Colon (tissue), 2 donors: ENCODE results near the gene HSPG2.
A peak's percentile ranks its signal among the peaks of the same experiment; 100 is the strongest.
"Not testable (repeated sequence)": the region's sequence is repeated elsewhere in the genome, so short reads cannot be mapped to it uniquely, and the experiment has no call there.

ENCODE experiments used
- FAIRE-seq: peaks from 2 replicates; lab custom pipeline; 2012; peaks lifted over from hg19 to GRCh38; lab: Jason Lieb, UNC
- donor health status: control.
- donor health status: control.

Gene HSPG2

GRCh38 chr1:21932127-21932526, 5.0 kb downstream of the HSPG2 start:
- no peak for FAIRE-seq

GRCh38 chr1:21931171-21932093, 5.7 kb downstream of the HSPG2 start:
- no peak for FAIRE-seq

- no peak for FAIRE-seq
These were observed 6.4 kb downstream of the HSPG2 start for GRCh38 chr1:21930629-21931170.

GRCh38 chr1:21930080-21930571, 7.0 kb downstream of the HSPG2 start:
- no peak for FAIRE-seq

GRCh38 chr1:21927533-21928237, 9.4 kb downstream of the HSPG2 start:
- FAIRE-seq, result peak; percentile 28

GRCh38 chr1:21926814-21927532, 10.1 kb downstream of the HSPG2 start:
- FAIRE-seq, result no peak

DNA sequence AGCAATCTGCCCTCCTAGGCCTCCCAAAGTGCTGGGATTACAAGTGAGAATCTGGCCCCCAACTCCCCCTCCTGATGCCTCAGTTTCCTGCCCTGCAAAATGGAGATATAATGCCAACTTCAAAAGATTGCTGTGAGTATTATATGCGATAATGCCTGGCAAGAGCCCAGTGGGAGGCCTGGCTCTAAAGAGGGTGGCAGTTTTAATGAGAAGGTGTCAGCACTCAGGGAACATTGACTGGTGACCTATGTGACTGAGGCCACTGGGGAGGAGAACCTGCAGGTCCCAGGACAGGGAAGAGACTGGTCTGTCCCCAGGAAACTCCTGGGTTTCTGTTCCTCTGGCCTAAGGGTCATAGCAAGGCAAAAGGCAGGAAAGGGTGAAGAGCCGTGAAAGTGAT, 11.0 kb downstream of the HSPG2 start:
- FAIRE-seq, result no peak

DNA sequence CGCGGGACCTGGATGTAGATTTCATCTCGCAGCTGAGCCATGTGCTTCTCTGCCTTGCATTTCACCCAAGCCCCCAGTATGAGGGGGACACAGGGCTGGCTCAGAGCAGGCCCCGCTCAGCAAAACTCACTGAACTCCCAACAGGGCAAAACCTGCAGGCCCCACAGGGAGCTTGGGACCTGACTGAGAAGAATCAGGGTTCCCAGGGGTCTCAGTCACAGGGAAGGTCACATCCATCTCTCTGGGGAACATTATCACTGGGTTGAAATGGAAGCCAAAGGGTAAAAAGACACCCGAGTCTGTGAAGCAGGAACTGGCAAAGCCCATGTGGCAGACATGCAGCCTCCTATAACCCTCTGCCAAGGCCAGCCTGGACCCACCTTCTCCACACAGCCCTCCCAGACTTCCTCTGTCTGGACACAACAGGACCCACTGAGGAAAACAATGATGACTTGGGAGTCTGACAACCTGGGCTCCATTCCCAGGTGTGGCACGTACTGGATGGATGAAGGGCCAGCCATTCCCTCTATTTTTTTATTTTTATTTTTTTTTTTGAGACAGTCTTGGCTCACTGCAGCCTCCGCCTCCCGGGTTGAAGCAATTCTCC, 11.7 kb downstream of the HSPG2 start:
- FAIRE-seq, result no peak

- no peak for FAIRE-seq
These were observed 12.6 kb downstream of the HSPG2 start for GRCh38 chr1:21924503-21925005.

DNA sequence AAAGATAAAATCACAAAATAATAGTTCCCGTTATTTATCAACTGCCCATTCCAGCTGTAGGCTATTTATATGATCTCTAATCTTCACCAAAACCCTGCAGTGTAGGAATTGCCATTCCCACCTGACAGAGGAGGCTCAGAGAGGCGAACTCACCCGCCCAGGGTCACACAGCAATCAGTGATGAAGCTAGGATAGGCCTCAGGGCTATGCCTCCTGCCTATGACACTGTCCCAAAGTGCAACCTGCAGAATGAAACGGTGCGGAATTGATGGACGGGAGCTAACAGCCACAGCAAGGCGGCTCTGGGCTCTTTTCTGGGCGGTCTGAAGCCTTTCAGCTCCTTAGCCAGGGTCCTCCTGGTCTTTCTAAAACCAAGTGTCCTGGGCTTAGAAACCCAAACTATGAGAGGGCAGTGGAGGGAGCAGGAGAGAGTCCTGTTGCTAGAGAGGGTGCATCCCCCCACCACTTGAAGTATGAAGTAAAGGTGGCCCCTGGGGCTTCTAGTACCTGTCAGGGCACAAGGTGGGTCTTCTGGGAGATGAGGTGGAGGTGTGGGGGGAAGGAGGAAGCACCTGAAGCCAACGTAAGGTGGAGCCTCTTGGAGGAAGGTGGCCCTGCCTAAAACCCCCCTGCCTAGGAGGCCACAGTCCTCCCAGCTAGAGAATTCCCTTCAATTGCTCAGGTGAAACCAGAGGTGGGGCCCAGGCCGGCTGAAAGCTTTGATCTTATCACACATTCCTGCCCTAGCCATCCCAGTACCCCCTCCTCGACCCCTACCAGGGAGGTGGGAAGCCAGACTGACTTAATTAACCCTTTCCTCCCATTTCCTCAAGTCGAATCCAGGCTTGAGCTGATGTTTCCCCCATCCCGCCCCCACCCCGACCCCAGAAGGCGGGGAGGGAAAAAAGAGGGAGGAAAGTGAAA, 14.8 kb downstream of the HSPG2 start:
- no peak for FAIRE-seq

GRCh38 chr1:21921100-21921875, 15.8 kb downstream of the HSPG2 start:
- no peak for FAIRE-seq

GRCh38 chr1:21919520-21919919, 17.6 kb downstream of the HSPG2 start:
- no peak for FAIRE-seq

- FAIRE-seq, result not testable (repeated sequence)
These were observed 19.9 kb downstream of the HSPG2 start for GRCh38 chr1:21917239-21917631.

DNA sequence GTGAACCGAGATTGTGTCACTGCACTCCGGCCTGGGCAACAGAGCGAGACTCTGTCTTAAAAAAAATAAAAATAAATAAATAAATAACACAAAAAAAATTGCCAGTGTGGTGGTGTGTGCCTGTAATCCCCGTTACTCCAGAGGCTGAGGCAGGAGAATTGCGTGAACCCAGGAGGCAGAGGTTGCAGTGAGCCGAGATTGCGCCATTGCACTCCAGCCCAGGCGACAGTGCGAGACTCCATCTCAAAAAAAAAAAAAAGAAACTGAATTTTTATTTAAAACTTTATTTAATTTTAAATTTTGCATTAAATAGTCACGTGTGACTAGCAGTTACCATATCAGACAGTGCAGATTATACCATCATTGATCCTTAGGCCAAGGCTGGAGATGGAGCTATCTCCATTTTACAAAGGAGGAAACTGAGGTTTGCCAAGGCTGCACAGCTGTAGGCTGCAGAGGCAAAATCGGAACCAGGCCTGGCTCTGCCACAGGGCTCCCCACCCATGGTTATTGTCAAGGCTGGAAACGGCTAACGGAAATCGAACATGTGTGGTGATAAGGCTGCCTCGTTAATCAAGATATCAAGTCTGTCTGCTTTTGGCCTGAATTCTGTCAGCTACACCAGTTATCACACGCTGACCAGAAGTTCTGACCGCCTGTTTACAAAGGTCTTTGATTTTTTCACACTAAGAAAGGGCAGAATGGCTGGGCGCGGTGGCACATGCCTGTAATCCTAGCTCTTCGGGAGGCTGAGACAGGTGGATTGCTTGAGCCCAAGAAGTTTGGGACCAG, 20.5 kb downstream of the HSPG2 start:
- FAIRE-seq, result no peak

- no peak for FAIRE-seq
These were observed 22.1 kb downstream of the HSPG2 start for GRCh38 chr1:21914880-21915640.

DNA sequence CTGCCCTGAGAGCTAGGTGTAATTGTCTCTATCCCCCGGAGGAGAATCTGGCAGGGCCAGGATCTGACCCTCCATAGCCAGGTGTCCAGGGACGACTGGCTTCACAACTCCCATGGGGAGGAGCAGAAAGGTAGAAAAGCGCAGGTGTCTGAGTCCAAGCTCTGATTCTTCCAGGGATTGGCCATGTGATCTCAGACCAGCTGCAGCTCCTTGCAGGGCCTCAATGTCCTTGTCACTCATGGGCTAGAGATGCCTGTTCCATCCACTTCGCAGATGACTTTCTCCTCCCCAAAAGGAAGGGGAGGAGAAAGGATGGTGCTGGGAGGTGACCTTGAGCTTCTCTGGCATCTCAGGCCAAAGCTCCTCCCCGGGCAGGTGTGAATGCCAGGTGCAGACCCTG, 22.7 kb downstream of the HSPG2 start:
- FAIRE-seq, result no peak

DNA sequence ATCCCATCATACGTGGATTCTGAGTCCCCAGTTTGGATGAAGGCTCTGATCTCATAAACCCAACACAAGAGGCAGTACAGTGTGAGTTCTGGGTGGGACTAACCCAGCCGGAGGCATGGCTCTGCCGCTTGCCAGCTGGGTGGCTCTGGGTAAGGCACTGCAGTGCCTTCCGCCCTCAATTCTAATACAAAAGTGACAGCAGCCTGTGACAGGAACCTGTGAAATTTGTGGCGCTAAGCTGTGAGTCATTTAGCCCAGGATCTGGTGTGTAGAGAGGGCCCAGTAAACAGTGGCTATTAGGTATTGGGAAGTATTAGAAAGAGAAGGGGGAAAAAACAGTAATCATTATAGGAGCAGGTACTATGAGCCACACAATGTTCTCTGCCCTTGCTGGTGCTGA, 23.3 kb downstream of the HSPG2 start:
- FAIRE-seq, result no peak

DNA sequence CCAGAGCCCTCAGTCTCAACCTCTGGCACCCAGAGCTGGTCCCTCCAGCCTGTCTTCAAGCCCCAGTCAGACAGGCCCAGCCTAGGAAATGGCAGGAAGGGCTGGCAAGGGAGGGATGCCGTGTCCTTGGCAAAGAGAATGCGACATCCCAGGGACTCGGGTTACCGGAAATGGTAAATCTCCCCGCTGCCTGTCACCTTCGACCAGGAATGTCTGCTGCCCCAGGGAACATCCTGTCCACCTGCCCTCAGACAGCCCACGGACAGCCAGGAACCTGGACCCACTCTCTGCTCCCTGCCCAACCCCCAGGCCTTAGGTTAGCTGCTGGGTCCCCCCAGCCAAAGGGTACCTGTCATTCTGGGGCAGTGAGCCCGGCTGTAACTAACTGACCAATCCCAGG, 23.9 kb downstream of the HSPG2 start:
- FAIRE-seq, result no peak
